ENCODE measurements around the gene RSL24D1.

GRCh38 chr15:55197719-55198118, 978 bp upstream of the RSL24D1 start:
- no peak for TF ChIP-seq POLR2A (IDR thresholded peaks at IDR 0.05)
- TF ChIP-seq, protein P1, sequence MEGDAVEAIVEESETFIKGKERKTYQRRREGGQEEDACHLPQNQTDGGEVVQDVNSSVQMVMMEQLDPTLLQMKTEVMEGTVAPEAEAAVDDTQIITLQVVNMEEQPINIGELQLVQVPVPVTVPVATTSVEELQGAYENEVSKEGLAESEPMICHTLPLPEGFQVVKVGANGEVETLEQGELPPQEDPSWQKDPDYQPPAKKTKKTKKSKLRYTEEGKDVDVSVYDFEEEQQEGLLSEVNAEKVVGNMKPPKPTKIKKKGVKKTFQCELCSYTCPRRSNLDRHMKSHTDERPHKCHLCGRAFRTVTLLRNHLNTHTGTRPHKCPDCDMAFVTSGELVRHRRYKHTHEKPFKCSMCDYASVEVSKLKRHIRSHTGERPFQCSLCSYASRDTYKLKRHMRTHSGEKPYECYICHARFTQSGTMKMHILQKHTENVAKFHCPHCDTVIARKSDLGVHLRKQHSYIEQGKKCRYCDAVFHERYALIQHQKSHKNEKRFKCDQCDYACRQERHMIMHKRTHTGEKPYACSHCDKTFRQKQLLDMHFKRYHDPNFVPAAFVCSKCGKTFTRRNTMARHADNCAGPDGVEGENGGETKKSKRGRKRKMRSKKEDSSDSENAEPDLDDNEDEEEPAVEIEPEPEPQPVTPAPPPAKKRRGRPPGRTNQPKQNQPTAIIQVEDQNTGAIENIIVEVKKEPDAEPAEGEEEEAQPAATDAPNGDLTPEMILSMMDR (IDR thresholded peaks at IDR 0.05) = no peak
